Transverse colon (tissue), 3 donors: ENCODE measurements around the gene CTNNA1.

ENCODE experiments used
- EP300 ChIP-seq: sonication (generic); formaldehyde crosslinking; IDR thresholded peaks from one replicate; pipeline ENCODE4 v1.6.1; 2017; ENCODE audit warnings: antibody characterized with exemption, low read depth
- POLR2A ChIP-seq: fragments of 450-650 bp; IDR thresholded peaks from one replicate; pipeline ENCODE4 v1.6.1; 2016; ENCODE audit warnings: antibody characterized with exemption, mild to moderate bottlenecking, moderate library complexity
- TF ChIP-seq, protein P1 (sequence below), 5 experiments: fragments of 200-600 bp in 3 of 5; fragments of 450-650 bp in 2 of 5; sonication (generic) in 3 of 5; IDR thresholded peaks; 1 replicate in 2 of 5; 2 replicates in 3 of 5; pipeline ENCODE4 v1.5.1; 2016 to 2017; ENCODE audit warnings: antibody characterized with exemption in 5 of 5, inconsistent platforms in 3 of 5, mild to moderate bottlenecking in 2 of 5, moderate library complexity in 1 of 5

DNA sequence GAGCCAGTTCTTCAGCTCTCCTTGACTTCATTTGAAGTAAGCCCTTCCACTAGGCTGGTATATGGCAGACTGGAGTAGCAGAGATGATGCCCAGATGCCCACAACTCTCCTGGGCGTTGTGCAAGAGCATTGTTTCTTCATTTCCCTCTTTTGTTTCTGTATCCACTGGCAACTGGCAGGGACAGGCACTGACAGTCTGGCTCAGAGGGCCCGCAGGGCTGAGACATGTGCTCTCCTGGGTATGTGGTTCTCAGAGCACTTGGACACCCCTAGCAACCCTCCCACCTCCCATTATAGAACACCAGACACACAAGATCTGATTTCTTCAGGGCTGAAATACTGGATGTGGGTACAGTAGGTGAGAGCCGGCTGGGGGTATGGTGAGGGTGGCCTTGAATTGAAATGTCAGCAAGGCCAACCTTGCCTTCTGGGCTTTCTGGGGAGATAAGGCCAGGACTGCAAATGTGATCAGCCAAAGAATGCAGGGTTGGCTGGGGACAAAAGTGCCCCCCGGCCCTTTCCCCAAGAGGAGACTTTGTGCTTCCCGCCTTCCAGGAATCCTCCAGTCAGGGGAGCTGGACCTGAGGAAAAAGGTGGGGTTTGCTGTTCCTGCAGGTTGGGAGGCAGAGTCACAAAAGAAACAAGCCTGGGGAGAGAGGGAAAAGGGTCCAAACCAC is 28.6 kb upstream of the CTNNA1 start:
- TF ChIP-seq, protein P1, sequence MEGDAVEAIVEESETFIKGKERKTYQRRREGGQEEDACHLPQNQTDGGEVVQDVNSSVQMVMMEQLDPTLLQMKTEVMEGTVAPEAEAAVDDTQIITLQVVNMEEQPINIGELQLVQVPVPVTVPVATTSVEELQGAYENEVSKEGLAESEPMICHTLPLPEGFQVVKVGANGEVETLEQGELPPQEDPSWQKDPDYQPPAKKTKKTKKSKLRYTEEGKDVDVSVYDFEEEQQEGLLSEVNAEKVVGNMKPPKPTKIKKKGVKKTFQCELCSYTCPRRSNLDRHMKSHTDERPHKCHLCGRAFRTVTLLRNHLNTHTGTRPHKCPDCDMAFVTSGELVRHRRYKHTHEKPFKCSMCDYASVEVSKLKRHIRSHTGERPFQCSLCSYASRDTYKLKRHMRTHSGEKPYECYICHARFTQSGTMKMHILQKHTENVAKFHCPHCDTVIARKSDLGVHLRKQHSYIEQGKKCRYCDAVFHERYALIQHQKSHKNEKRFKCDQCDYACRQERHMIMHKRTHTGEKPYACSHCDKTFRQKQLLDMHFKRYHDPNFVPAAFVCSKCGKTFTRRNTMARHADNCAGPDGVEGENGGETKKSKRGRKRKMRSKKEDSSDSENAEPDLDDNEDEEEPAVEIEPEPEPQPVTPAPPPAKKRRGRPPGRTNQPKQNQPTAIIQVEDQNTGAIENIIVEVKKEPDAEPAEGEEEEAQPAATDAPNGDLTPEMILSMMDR (IDR thresholded peaks at IDR 0.05), result no peak
- no peak for TF ChIP-seq POLR2A
- TF ChIP-seq EP300, result no peak
